IMR-90 (cell line): ENCODE measurements around the gene ILDR2. TPM values are rescaled to one million over a fixed set of nuclear protein-coding genes. Genes with fewer than 3 reads are reported as not detected.

ENCODE experiments used
- ATAC-seq: fragments of 200-7000 bp; cut with Tn5 transposase; 2 replicates; pipeline ENCODE4 v1.9.1; 2020; ENCODE audit warnings: low read depth, mild to moderate bottlenecking, moderate library complexity
- BruUV-seq: library from RNA; stranded (reverse); fragments of 400-500 nt; replicated peaks from 2 replicates; lab custom pipeline; 2021; lab: Mats Ljungman, UMichigan
- CTCF ChIA-PET: fragments of 300-600 bp; formaldehyde crosslinking; extraction: SDS; loops from one replicate; lab custom pipeline; 2021; ENCODE audit warnings: antibody characterized with exemption; lab: Yijun Ruan, JAX
- POLR2A ChIA-PET: fragments of 300-600 bp; sonication (Branson Sonifier 250); formaldehyde crosslinking; loops from one replicate; lab custom pipeline; 2022; ENCODE audit warnings: antibody characterized with exemption; ENCODE audit not compliant: unreplicated experiment; lab: Charles Lee
- DNase-seq: peaks from one replicate; pipeline ENCODE4 v3.0.0; 2013
- H2AFZ ChIP-seq: replicated peaks from 2 replicates; pipeline ENCODE3; 2013; ENCODE audit warnings: low read length, mild to moderate bottlenecking; ENCODE audit not compliant: poor library complexity
- H2AK5ac ChIP-seq: 2 replicates; pipeline ENCODE4 v1.6.1; 2013; ENCODE audit warnings: low read depth, low read length, inconsistent platforms
- H2AK9ac ChIP-seq: replicated peaks from 2 replicates; pipeline ENCODE3; 2013; ENCODE audit warnings: mild to moderate bottlenecking, low read depth, low read length, moderate library complexity; ENCODE audit not compliant: poor library complexity
- H2BK120ac ChIP-seq: 2 replicates; pipeline ENCODE4 v1.6.1; 2013; ENCODE audit warnings: low read depth, low read length, inconsistent platforms
- H2BK15ac ChIP-seq: 3 replicates; pipeline ENCODE4 v1.6.1; 2013; ENCODE audit warnings: low read depth, low read length, inconsistent platforms
- H2BK20ac ChIP-seq: 2 replicates; pipeline ENCODE4 v1.6.1; 2013; ENCODE audit warnings: low read depth, mild to moderate bottlenecking, inconsistent platforms, low read length, moderate library complexity
- H2BK5ac ChIP-seq: 2 replicates; pipeline ENCODE4 v1.6.1; 2013; ENCODE audit warnings: mild to moderate bottlenecking, low read depth, low read length, inconsistent platforms; ENCODE audit not compliant: poor library complexity, severe bottlenecking
- H3K14ac ChIP-seq: replicated peaks from 2 replicates; pipeline ENCODE4 v1.6.1; 2013; ENCODE audit warnings: low read depth, low read length, inconsistent platforms
- H3K18ac ChIP-seq: 2 replicates; pipeline ENCODE4 v1.6.1; 2013; ENCODE audit warnings: low read depth, low read length, control low read depth
- H3K23ac ChIP-seq: 2 replicates; pipeline ENCODE4 v1.6.1; 2013; ENCODE audit warnings: low read depth, low read length, inconsistent platforms
- H3K27ac ChIP-seq: 2 replicates; pipeline ENCODE4 v1.5.1; 2013; ENCODE audit warnings: mild to moderate bottlenecking, control low read depth, low read length; ENCODE audit not compliant: insufficient read depth
- H3K27me3 ChIP-seq: 2 replicates; pipeline ENCODE4 v1.6.1; 2013; ENCODE audit warnings: low read length; ENCODE audit not compliant: control insufficient read depth, insufficient read depth
- H3K36me3 ChIP-seq: 2 replicates; pipeline ENCODE4 v1.6.1; 2013; ENCODE audit warnings: low read length, mixed read lengths; ENCODE audit not compliant: control insufficient read depth, insufficient read depth
- H3K4ac ChIP-seq: 2 replicates; pipeline ENCODE4 v1.6.1; 2013; ENCODE audit warnings: low read depth, low read length, inconsistent platforms
- H3K4me1 ChIP-seq: 2 replicates; pipeline ENCODE4 v1.6.1; 2013; ENCODE audit warnings: low read length, mixed read lengths; ENCODE audit not compliant: control insufficient read depth, insufficient read depth
- H3K4me2 ChIP-seq: 2 replicates; pipeline ENCODE4 v1.6.1; 2013; ENCODE audit warnings: low read depth, mild to moderate bottlenecking, control low read depth, low read length, moderate library complexity
- H3K4me3 ChIP-seq: 2 replicates; pipeline ENCODE4 v1.5.1; 2013; ENCODE audit warnings: low read depth, mild to moderate bottlenecking, control low read depth, low read length, moderate library complexity; ENCODE audit not compliant: insufficient read depth
- H3K56ac ChIP-seq: 2 replicates; pipeline ENCODE4 v1.6.1; 2013; ENCODE audit warnings: low read length, inconsistent platforms; ENCODE audit not compliant: insufficient read depth; ENCODE audit errors: extremely low read depth
- H3K79me1 ChIP-seq, 2 experiments: 2 replicates each; pipeline ENCODE4 v1.6.1; 2013; ENCODE audit warnings: low read length in 2 of 2, inconsistent platforms in 1 of 2, low read depth in 1 of 2
- H3K9ac ChIP-seq: 2 replicates; pipeline ENCODE4 v1.6.1; 2013; ENCODE audit warnings: low read depth, low read length, control low read depth
- H3K9me1 ChIP-seq: 2 replicates; pipeline ENCODE4 v1.6.1; 2013; ENCODE audit warnings: low read length, inconsistent platforms; ENCODE audit not compliant: insufficient read depth
- H3K9me3 ChIP-seq: 2 replicates; pipeline ENCODE4 v1.6.1; 2013; ENCODE audit warnings: low read length; ENCODE audit not compliant: control insufficient read depth, insufficient read depth
- H4K20me1 ChIP-seq: 2 replicates; pipeline ENCODE4 v1.6.1; 2013; ENCODE audit warnings: low read length, inconsistent platforms; ENCODE audit not compliant: insufficient read depth
- H4K5ac ChIP-seq: 2 replicates; pipeline ENCODE4 v1.6.1; 2013; ENCODE audit warnings: mild to moderate bottlenecking, low read depth, low read length, control low read depth
- H4K8ac ChIP-seq, 2 experiments: 2 replicates each; pipeline ENCODE4 v1.6.1; 2013; ENCODE audit warnings: low read depth in 2 of 2, low read length in 2 of 2, control low read depth in 1 of 2, inconsistent platforms in 1 of 2
- H4K91ac ChIP-seq: 2 replicates; pipeline ENCODE4 v1.6.1; 2013; ENCODE audit warnings: low read depth, low read length, inconsistent platforms; ENCODE audit not compliant: insufficient read depth
- BHLHE40 ChIP-seq: fragments of 150-350 bp; IDR thresholded peaks from 2 replicates; pipeline ENCODE4 v1.6.1; 2016; ENCODE audit warnings: mild to moderate bottlenecking, low read depth, low read length
- CEBPB ChIP-seq: IDR thresholded peaks from 2 replicates; pipeline ENCODE4 v1.6.1; 2012; ENCODE audit warnings: low read depth, low read length, improper control_type of control experiment
- CHD1 ChIP-seq: IDR thresholded peaks from 2 replicates; pipeline ENCODE4 v1.6.1; 2012; ENCODE audit warnings: low read depth, low read length, improper control_type of control experiment
- CTCF ChIP-seq: conservative IDR thresholded peaks from 2 replicates; pipeline ENCODE4 v1.5.1; 2012; ENCODE audit warnings: mild to moderate bottlenecking, low read depth, low read length, improper control_type of control experiment
- FOS ChIP-seq: fragments of 150-350 bp; IDR thresholded peaks from 2 replicates; pipeline ENCODE4 v1.6.1; 2016; ENCODE audit warnings: low read depth, low read length
- MAZ ChIP-seq: IDR thresholded peaks from 2 replicates; pipeline ENCODE4 v1.6.1; 2012; ENCODE audit warnings: low read depth, mild to moderate bottlenecking, low read length, improper control_type of control experiment, moderate library complexity, borderline replicate concordance
- MXI1 ChIP-seq: IDR thresholded peaks from 2 replicates; pipeline ENCODE4 v1.6.1; 2012; ENCODE audit warnings: low read depth, mild to moderate bottlenecking, low read length, moderate library complexity, borderline replicate concordance
- NFE2L2 ChIP-seq: fragments of 150-350 bp; IDR thresholded peaks from 2 replicates; pipeline ENCODE4 v1.6.1; 2016; ENCODE audit warnings: low read depth, mild to moderate bottlenecking, low read length
- POLR2A ChIP-seq: IDR thresholded peaks from 2 replicates; pipeline ENCODE4 v1.6.1; 2012; ENCODE audit warnings: mild to moderate bottlenecking, low read depth, low read length
- RAD21 ChIP-seq: IDR thresholded peaks from 2 replicates; pipeline ENCODE4 v1.6.1; 2012; ENCODE audit warnings: low read length, improper control_type of control experiment
- RCOR1 ChIP-seq: IDR thresholded peaks from 2 replicates; pipeline ENCODE4 v1.6.1; 2012; ENCODE audit warnings: mild to moderate bottlenecking, low read length, improper control_type of control experiment; ENCODE audit not compliant: insufficient replicate concordance
- RFX5 ChIP-seq: IDR thresholded peaks from 2 replicates; pipeline ENCODE4 v1.8.0; 2012; ENCODE audit warnings: low read depth, mild to moderate bottlenecking, low read length, moderate library complexity
- SMC3 ChIP-seq: fragments of 150-350 bp; IDR thresholded peaks from 2 replicates; pipeline ENCODE4 v1.6.1; 2016; ENCODE audit warnings: low read depth, mild to moderate bottlenecking, antibody characterized with exemption, low read length, moderate library complexity
- WGBS, 2 experiments: methylation state at CpG; one replicate each; pipeline versions ENCODE4 v1.1.5 to v1.1.7; 2013; ENCODE audit warnings: missing lambda C conversion rate in 2 of 2; ENCODE audit not compliant: insufficient read length in 1 of 2; ENCODE audit errors: extremely low coverage in 2 of 2; 5-methylcytosine and 5-hydroxymethylcytosine counted together
- dilution Hi-C: fragments of 300-500 bp; cut with HindIII; formaldehyde crosslinking; loops from one replicate; pipeline ENCODE4 v1.14.3; 2018; ENCODE audit warnings: low sequenced_read_pairs; ENCODE audit not compliant: unreplicated experiment
- in situ Hi-C: fragments of 300-500 bp; cut with MboI; formaldehyde crosslinking; loops from 3 replicates; pipeline ENCODE4 v1.14.3; 2019; ENCODE audit warnings: low sequenced_read_pairs, inconsistent platforms, mixed read lengths
- intact Hi-C: fragments of 100-400 bp; cut with micrococcal nuclease; formaldehyde crosslinking; loops from 2 replicates; pipeline ENCODE4 v1.10.0; 2022
- polyA plus RNA-seq, 3 experiments: library from polyadenylated mRNA; depleted of rRNA; stranded (reverse); fragments of >200 nt; gene quantifications; 2 replicates each; pipeline ENCODE4 v1.2.3, GENCODE V29; 2012; ENCODE audit warnings: low replicate concordance in 1 of 3
- total RNA-seq: library from RNA; depleted of rRNA; stranded (reverse); fragments of >200 nt; gene quantifications from 2 replicates; pipeline ENCODE4 v1.2.3, GENCODE V29; 2012
- TF ChIP-seq, protein P1 (sequence below): fragments of 150-350 bp; IDR thresholded peaks from 2 replicates; pipeline ENCODE4 v1.6.1; 2016; ENCODE audit warnings: low read depth, mild to moderate bottlenecking, low read length, moderate library complexity, borderline replicate concordance

The ILDR2 gene
- total and polyA plus RNA-seq, 2 of the 4 experiments (the other 2 are of a cell fraction): under 0.01 TPM; not detected in 1

- H3K9ac ChIP-seq: no peak overlapping the region
- no peak overlapping the region for H3K14ac ChIP-seq
- no peak overlapping the region for H4K8ac ChIP-seq
- no peak overlapping the region for H4K91ac ChIP-seq
- no peaks in the 10 kb centered on the region for H4K20me1 ChIP-seq
- H3K23ac ChIP-seq: no peak overlapping the region
- H2AFZ ChIP-seq: no peak overlapping the region
- POLR2A ChIA-PET: no interaction called here
- in situ Hi-C loops (no loop called here), dilution Hi-C loops (no loop called here), intact Hi-C loops (no loop called here)
- no TSS peak for BruUV-seq
- no peak overlapping the region for H3K27ac ChIP-seq
- H3K9me1 ChIP-seq: no peaks in the 10 kb centered on the region
- H3K4me3 ChIP-seq: no peak overlapping the region
- H3K79me1 ChIP-seq: no peaks in the 10 kb centered on the region
- H3K4me2 ChIP-seq: no peak overlapping the region
- 55% methylated on average over 3 of the region's 5 CpGs; no CpG with 5 or more reads in 1 of the 2 experiments for WGBS, 2 experiments
- H2BK15ac ChIP-seq: no peak overlapping the region
- no peaks in the 10 kb centered on the region for H3K36me3 ChIP-seq
- H3K4me1 ChIP-seq: no peaks in the 10 kb centered on the region
- H3K27me3 ChIP-seq: peaks cover 16% of the 10 kb centered on the region
- no peak overlapping the region for H2AK9ac ChIP-seq
- no peak overlapping the region for H2AK5ac ChIP-seq
- TF ChIP-seq, protein P1, sequence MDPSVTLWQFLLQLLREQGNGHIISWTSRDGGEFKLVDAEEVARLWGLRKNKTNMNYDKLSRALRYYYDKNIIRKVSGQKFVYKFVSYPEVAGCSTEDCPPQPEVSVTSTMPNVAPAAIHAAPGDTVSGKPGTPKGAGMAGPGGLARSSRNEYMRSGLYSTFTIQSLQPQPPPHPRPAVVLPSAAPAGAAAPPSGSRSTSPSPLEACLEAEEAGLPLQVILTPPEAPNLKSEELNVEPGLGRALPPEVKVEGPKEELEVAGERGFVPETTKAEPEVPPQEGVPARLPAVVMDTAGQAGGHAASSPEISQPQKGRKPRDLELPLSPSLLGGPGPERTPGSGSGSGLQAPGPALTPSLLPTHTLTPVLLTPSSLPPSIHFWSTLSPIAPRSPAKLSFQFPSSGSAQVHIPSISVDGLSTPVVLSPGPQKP: no peak
- TF ChIP-seq CTCF (no peak), POLR2A (no peak), FOS (no peak), BHLHE40 (no peak), RAD21 (no peak), NFE2L2 (no peak), CHD1 (no peak), MAZ (no peak), CEBPB (no peak), SMC3 (no peak), MXI1 (no peak), RCOR1 (no peak), RFX5 (no peak)
- no peak overlapping the region for H4K5ac ChIP-seq
- H2BK5ac ChIP-seq: no peak overlapping the region
- H2BK20ac ChIP-seq: no peak overlapping the region
- H3K18ac ChIP-seq: no peak overlapping the region
- H3K56ac ChIP-seq: no peak overlapping the region
- no peak for ATAC-seq
- DNase-seq: no peak
- H3K4ac ChIP-seq: no peak overlapping the region
- H3K9me3 ChIP-seq: no peaks in the 10 kb centered on the region
- H2BK120ac ChIP-seq: no peak overlapping the region
- CTCF ChIA-PET: interaction anchor here (0.9 kb wide), 1 partner anchor 9 kb away, joined by 3 read pairs; no protein-coding TSS in a partner anchor
Measured at GRCh38 chr1:166969074-166969677, 6.2 kb downstream of the ILDR2 start.
